Mesenteric fat pad (tissue), 1 donor: Measurements from ENCODE around the gene GTF3C1. TPM values are rescaled to one million over a fixed set of nuclear protein-coding genes. Genes with fewer than 3 reads are reported as not detected.
"Not testable (repeated sequence)": the region's sequence is repeated elsewhere in the genome, so short reads cannot be mapped to it uniquely, and the experiment has no call there.

ENCODE experiments used
- DNase-seq: peaks from one replicate; pipeline ENCODE4 v3.0.0-alpha.2; 2020; ENCODE audit warnings: low spot score
- long read RNA-seq: library from polyadenylated mRNA; unstranded; transcript quantifications from one replicate; pipeline ENCODE4 v2.0.0, GENCODE V29; 2020
- total RNA-seq: library from RNA; stranded (reverse); fragmentation: NEBNext Ultra II Directional; extraction: Animal tissue kit (Norgen Biotek cat#: 25700); gene quantifications from one replicate; pipeline ENCODE4 v1.2.1, GENCODE V29; 2021
- donor health status: DM: yes; HTN: yes; CAD: no.

The GTF3C1 gene
- total RNA-seq = 52.1 TPM
- long read RNA-seq, partial matches to known transcripts = 129 of 139 reads
- long read RNA-seq, other reads (novel, unspliced or antisense) = 7 of 139 reads

- peak; percentile 100 for DNase-seq
Measured at GRCh38 chr16:27549746-27550581, at the start of gene GTF3C1, which contains the start of gene KATNIP. Gene GTF3C1, minus strand, starts transcription at chr16:27549913. Its CDS starts 23 bp downstream, at chr16:27549890. Gene KATNIP, plus strand, starts transcription at chr16:27550144. Its CDS starts 27 bp downstream, at chr16:27550171.

GRCh38 chr16:27598931-27599565, 49.3 kb upstream of the GTF3C1 start:
- no peak for DNase-seq

GRCh38 chr16:27598220-27598619, 48.5 kb upstream of the GTF3C1 start:
- no peak for DNase-seq

- DNase-seq = no peak
Measured at GRCh38 chr16:27597361-27597760, 47.6 kb upstream of the GTF3C1 start.

GRCh38 chr16:27596411-27596810, 46.7 kb upstream of the GTF3C1 start:
- DNase-seq = no peak

GRCh38 chr16:27595993-27596392, 46.3 kb upstream of the GTF3C1 start:
- no peak for DNase-seq

- DNase-seq = no peak
Measured at GRCh38 chr16:27595475-27595874, 45.8 kb upstream of the GTF3C1 start.

- no peak for DNase-seq
Measured at GRCh38 chr16:27591837-27592236, 42.1 kb upstream of the GTF3C1 start.

GRCh38 chr16:27588057-27588456, 38.3 kb upstream of the GTF3C1 start:
- no peak for DNase-seq

GRCh38 chr16:27586711-27587110, 37.0 kb upstream of the GTF3C1 start:
- DNase-seq = no peak

GRCh38 chr16:27585200-27585599, 35.5 kb upstream of the GTF3C1 start:
- DNase-seq = no peak

- no peak for DNase-seq
Measured at GRCh38 chr16:27583634-27584033, 33.9 kb upstream of the GTF3C1 start.

GRCh38 chr16:27582883-27583282, 33.2 kb upstream of the GTF3C1 start:
- DNase-seq = no peak

GRCh38 chr16:27579087-27579980, 29.6 kb upstream of the GTF3C1 start:
- DNase-seq = no peak

GRCh38 chr16:27576729-27577128, 27.0 kb upstream of the GTF3C1 start:
- no peak for DNase-seq

GRCh38 chr16:27572711-27573110, 23.0 kb upstream of the GTF3C1 start:
- DNase-seq = no peak

GRCh38 chr16:27571433-27572326, 22.0 kb upstream of the GTF3C1 start:
- DNase-seq = no peak

- DNase-seq = not testable (repeated sequence)
Measured at GRCh38 chr16:27570986-27571385, 21.3 kb upstream of the GTF3C1 start.

GRCh38 chr16:27568077-27568476, 18.4 kb upstream of the GTF3C1 start:
- DNase-seq = no peak

- no peak for DNase-seq
Measured at GRCh38 chr16:27566417-27566816, 16.7 kb upstream of the GTF3C1 start.
